Esophagus mucosa (tissue), 1 donor: ENCODE measurements around the gene RNU1-1. TPM values are rescaled to one million over a fixed set of nuclear protein-coding genes. Genes with fewer than 3 reads are reported as not detected.
"Not testable (repeated sequence)": the region's sequence is repeated elsewhere in the genome, so short reads cannot be mapped to it uniquely, and the experiment has no call there.

Experiments
- ATAC-seq: fragments of 200-7000 bp; cut with Tn5 transposase; one replicate; pipeline ENCODE4 v1.9.1; 2020
- total RNA-seq: library from RNA; stranded (reverse); gene quantifications from one replicate; pipeline ENCODE4 v1.2.4, GENCODE V29; 2023
- donor health status: DM: yes; HTN: yes; CAD: no.

RNU1-1 gene
- total RNA-seq, result 6,387 TPM

DNA sequence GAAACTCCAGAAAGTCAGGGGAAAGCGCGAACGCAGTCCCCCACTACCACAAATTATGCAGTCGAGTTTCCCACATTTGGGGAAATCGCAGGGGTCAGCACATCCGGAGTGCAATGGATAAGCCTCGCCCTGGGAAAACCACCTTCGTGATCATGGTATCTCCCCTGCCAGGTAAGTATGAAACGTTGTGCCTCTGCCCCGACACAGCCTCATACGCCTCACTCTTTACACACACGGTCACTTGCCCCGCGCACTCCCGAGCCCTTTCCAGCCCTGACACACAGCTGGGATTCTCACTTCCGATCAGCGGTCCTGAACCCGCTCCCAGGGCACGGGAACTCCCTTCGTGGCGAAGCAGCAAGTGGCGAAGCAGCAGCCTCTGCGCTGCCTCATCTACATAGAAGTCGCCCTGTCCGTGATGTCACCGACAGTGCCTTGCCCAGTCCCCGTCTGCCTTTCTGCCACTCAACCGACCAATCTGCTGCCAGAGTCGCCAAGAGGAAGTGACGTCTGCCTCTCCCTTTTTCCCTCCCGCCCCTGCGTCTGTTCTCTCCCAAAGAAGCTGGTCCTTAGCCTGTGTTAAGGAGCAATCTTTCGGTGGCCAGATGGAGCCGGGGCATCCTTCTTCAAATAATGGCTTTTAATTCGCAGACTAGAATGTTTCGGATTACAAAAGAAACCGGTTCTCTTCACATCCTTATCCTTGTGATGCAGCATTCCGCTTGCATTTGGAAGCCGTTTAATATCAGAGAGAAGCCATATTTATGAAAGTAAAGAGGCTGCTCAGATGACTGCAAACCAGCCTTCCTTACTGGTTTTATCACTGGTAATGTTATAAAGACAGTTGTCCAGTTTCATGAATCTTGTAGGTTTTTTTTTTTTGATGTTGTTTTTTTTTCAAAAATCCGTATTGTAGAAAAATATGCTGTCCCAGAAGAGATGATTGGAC is at the start of gene RNU1-1:
Gene RNU1-1 (minus strand): TSS at position 179 of the 949 bp plus-strand sequence.
- peak; percentile 64 for ATAC-seq

- not testable (repeated sequence) for ATAC-seq
These were observed 47.0 kb upstream of the RNU1-1 start for GRCh38 chr1:16561035-16561434.

GRCh38 chr1:16560498-16560897 is 46.4 kb upstream of the RNU1-1 start:
- not testable (repeated sequence) for ATAC-seq

DNA sequence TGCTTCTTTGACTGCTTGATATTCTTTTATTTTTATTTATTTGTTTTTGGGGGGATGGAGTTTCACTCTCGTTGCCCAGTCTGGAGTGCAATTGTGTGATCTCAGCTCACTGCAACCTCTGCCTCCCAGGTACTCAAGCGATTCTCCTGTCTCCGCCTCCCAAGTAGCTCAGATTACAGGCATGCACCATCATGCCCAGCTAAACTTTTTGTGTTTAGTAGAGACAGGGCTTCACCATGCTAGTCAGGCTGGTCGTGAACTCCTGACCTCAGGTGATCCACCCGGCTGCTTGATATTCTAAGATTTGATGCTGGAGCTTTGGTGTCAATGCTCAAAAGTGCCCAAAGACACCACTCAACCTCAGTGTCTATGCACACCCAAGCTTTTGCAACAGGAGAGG is 45.6 kb upstream of the RNU1-1 start:
- peak; percentile 72 for ATAC-seq

GRCh38 chr1:16557034-16557433 is 42.9 kb upstream of the RNU1-1 start:
- not testable (repeated sequence) for ATAC-seq

DNA sequence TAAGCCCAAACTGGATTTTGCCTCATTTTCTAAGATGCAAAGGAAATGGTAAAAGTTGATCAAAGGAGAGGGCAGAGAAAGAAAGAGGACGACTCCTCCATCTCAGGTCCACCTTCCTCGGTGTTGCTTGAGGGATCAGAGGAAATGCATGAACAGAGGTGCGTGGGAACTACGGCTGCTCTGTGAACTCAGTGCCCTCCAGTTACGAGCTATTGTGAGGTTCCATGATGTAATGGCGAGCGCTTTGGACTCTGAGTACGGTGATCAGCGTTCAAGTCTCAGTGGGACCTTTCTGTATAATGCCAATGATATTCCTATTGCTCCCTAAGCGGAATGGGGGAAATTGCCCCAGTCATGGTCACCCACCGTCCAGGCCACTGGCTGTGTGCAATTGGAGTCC is 39.2 kb upstream of the RNU1-1 start:
- not testable (repeated sequence) for ATAC-seq

DNA sequence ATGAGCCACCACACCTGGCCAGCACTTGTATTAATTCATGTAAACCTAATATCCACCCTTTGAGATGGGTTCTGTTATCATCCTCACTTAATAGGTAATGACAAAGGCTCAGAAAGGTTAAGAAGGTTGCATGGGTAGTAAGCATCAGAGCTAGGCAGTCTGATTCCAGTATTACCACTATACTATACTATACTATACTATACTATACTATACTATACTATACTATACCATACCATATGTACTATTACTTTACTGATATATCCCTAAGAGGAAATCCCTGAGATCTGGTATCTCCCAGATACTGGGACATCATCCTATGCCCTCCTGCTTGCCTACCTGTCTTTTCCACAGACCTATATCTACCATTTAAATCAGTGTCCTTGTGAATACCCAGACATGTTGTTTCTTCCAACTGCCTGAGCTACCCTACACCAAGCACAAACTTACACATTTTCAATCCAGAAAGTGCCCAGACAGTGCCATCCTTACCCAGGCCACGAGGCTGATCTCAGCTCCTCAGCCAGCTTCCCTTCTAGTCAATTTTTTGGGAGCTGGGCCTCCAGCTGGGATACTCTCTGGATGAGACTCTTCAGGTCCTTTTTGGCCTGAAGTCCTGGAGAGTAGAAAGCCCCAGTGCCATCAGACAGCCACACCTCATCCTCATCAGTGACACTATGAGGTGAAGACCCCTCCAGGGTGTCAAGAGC is 36.3 kb upstream of the RNU1-1 start:
- ATAC-seq, result not testable (repeated sequence)

GRCh38 chr1:16549545-16549944 is 35.5 kb upstream of the RNU1-1 start:
- ATAC-seq, result not testable (repeated sequence)

GRCh38 chr1:16547502-16548241 is 33.6 kb upstream of the RNU1-1 start:
- ATAC-seq, result not testable (repeated sequence)

DNA sequence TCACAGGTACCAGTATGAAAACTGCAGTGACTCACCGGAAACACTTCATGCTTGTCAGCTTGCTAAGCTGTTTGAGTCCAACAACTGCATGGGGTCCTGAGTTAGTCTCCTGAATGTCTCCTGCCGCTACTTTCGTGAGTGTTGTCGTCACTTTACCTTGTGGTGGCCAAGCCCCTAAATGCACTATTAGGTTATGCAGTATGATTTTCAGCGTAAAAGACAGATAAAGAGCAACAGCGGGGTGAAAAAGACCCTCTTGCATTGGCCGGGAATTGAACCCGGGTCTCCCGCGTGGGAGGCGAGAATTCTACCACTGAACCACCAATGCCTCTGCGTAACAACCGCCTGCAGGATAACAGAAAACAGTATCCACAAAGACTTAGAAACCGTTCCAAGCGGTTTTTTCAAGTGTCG is 31.6 kb upstream of the RNU1-1 start:
- ATAC-seq, result peak; percentile 60

DNA sequence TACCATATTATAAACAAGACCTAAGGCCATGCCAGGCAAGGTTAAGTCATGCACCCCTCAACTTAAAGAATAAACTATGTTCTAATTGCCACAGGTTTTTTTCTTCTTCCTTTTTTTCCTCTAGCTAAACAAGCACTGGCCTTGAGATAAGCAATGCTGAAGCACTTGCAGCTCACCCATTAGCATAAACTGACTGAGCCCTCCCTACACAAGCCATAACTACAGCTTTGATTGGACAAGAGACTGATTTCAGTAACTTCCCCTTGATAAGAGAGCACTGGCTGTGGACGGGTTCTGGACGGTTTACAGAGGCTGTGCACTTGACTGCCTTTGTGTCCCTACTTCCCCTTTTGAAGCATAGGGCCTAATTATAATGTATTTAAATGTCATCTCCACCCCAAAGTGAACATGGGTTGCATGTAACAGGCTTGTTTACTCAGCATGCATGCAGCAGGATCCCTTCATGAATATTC is 26.4 kb upstream of the RNU1-1 start:
- ATAC-seq, result not testable (repeated sequence)

- ATAC-seq, result not testable (repeated sequence)
These were observed 23.4 kb upstream of the RNU1-1 start for GRCh38 chr1:16537528-16537927.

DNA sequence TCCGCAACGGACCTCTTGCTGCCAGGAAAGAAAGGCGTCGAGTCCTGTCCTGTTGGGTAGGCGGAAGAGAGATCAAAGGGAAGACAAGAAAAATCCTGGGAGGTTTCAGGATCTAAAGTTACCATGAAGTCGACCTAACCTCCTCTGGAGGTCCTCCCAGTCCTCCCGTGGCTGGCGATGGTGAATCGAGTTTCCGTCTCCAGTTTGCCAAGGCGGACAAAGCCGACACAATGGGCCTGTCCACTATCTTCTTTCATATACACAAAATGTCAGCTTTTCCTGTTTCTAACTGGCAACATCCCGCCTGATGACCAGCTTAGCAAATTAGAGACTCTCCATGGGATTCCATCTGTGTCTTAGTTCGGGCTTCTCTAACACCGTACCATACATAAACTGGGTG is 22.7 kb upstream of the RNU1-1 start:
- ATAC-seq, result not testable (repeated sequence)

GRCh38 chr1:16535898-16536297 is 21.8 kb upstream of the RNU1-1 start:
- peak; percentile 49 for ATAC-seq

GRCh38 chr1:16535487-16535886 is 21.4 kb upstream of the RNU1-1 start:
- not testable (repeated sequence) for ATAC-seq

- peak; percentile 79 for ATAC-seq
These were observed 20.9 kb upstream of the RNU1-1 start for GRCh38 chr1:16534829-16535456.

DNA sequence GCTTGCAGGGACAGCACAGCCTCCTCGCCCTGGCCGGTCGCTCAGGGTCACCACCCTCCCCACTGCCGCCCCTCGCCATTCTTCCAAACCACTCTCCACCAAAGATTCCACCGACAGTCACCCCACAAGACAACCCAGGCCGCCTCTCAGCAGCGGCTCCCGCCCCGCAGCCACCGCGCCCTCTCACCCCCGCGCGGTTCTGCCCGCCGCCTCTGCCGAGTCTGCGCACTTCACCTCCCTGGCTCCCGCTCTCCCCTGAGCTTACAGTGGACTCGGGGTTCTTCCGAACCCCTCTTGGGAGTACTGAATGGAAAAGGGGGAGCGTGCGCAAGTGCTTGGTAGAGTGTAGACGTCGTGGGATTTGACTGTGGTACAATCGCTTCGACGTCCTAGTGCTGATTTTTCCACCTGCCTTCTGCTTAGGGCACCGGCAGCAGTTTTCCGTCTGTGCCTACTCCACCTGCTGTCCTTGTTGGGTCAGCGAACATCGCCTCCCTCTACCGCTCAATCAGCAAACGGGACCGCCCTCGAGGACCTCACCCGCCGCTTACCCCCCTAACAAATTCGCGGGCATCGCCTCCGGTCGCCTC is 20.2 kb upstream of the RNU1-1 start:
- not testable (repeated sequence) for ATAC-seq

DNA sequence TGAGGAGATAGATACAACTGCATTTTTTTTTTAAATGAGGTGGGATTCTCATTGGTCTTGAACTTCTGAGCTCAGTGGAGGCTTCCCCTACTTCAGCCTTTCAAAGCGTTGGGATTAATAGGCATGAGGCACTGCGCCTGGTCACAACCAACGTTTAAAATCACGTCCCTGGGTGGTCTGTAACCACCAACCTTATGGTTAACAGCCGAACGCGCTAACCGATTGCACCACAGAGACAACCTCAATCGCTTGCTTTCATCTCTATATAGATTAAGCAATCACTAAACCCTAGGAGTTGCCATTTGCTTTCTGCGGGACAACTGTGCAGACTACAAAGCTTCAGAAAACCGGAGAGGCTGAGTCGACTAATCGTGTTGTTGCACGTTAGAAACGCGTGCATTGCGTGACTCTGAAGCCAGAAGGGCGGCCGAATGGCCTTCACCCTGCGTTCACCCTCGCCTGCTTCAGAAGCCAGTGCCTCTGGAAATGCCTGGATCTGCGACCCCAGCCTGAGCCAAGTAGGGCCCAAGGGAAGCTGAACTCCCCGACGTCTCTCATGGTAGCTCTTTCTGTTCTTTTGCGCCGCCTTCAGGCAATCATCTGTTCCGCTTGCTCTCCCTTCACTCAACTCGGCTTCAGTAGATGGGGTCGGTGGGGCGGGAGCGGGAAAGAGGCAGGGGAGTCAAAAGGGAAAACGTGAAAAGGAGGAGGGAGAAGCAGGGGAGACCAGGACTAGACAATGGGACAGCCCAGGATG is 18.3 kb upstream of the RNU1-1 start:
- not testable (repeated sequence) for ATAC-seq

- not testable (repeated sequence) for ATAC-seq
These were observed 14.3 kb upstream of the RNU1-1 start for GRCh38 chr1:16528338-16528737.

- not testable (repeated sequence) for ATAC-seq
These were observed 11.7 kb upstream of the RNU1-1 start for GRCh38 chr1:16525769-16526168.

DNA sequence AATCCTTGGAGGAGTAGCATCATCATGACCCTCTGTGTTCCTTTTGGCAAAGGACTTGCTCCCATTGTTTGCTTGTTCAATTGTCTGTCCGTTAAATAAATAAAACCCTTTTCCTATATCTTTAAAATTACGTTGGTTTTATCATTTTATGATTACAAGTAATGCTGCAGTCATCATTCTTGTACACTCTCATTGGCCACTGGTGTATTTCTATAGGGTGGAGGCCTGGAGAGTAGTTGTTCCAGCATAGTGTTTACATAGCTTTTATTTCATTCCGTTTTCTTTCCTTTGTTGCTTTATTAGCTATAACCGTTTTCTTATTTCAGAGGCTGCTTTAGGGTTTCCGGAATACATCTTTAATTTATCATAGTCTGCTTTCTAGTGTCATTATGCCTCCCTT is 7.6 kb upstream of the RNU1-1 start:
- ATAC-seq, result not testable (repeated sequence)
